NB4 (cell line): Measurements from ENCODE around the gene DOCK3.
"Not testable (repeated sequence)": the region's sequence is repeated elsewhere in the genome, so short reads cannot be mapped to it uniquely, and the experiment has no call there.

Experiments used
- TF ChIP-seq, protein P1 (sequence below): IDR thresholded peaks from one replicate; pipeline ENCODE4 v1.5.1; 2012; ENCODE audit warnings: low read depth, low read length
- TF ChIP-seq, protein P2 (sequence below): IDR thresholded peaks from 2 replicates; pipeline ENCODE4 v1.6.1; 2011; ENCODE audit warnings: low read depth, low read length

- TF ChIP-seq, protein P1, sequence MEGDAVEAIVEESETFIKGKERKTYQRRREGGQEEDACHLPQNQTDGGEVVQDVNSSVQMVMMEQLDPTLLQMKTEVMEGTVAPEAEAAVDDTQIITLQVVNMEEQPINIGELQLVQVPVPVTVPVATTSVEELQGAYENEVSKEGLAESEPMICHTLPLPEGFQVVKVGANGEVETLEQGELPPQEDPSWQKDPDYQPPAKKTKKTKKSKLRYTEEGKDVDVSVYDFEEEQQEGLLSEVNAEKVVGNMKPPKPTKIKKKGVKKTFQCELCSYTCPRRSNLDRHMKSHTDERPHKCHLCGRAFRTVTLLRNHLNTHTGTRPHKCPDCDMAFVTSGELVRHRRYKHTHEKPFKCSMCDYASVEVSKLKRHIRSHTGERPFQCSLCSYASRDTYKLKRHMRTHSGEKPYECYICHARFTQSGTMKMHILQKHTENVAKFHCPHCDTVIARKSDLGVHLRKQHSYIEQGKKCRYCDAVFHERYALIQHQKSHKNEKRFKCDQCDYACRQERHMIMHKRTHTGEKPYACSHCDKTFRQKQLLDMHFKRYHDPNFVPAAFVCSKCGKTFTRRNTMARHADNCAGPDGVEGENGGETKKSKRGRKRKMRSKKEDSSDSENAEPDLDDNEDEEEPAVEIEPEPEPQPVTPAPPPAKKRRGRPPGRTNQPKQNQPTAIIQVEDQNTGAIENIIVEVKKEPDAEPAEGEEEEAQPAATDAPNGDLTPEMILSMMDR, result not testable (repeated sequence)
- TF ChIP-seq, protein P2, sequence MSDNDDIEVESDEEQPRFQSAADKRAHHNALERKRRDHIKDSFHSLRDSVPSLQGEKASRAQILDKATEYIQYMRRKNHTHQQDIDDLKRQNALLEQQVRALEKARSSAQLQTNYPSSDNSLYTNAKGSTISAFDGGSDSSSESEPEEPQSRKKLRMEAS, result not testable (repeated sequence)
Measured at GRCh38 chr3:51264166-51264565, 589.4 kb downstream of the DOCK3 start.
